OCI-LY7 (cell line): ENCODE measurements around the gene RARA.

Experiments used
- EZH2phosphoT487 ChIP-seq: fragments of 200-600 bp; sonication (generic); IDR thresholded peaks from 2 replicates; pipeline ENCODE4 v1.6.1; 2018; ENCODE audit warnings: low read depth, borderline replicate concordance, mild to moderate bottlenecking, mixed run types, antibody characterized with exemption, low read length, moderate library complexity, mixed read lengths
- TF ChIP-seq, protein P1 (sequence below): fragments of 200-600 bp; sonication (generic); conservative IDR thresholded peaks from 2 replicates; pipeline ENCODE4 v1.5.1; 2014; ENCODE audit warnings: mild to moderate bottlenecking, antibody characterized with exemption, low read length, moderate library complexity, mixed read lengths

DNA sequence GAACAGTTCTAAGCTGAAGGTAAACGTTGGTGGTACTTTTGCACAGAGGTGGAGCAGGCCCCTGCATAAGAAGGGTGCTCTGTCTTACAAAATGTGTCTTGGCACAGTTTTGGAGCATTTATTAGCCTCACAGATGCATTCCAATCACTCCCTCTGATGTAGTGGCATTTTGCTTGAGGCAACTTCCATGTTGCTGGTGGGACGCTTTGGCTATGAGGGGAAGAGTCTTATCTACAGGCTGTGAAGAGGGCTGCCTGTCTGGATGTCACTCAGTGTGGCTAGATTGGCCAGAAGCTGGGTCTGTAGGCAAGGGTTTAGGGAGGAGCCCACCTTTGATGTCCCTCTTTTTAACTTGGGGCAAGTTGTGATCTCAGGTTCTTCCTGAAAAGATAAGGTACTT, 2.6 kb upstream of the RARA start:
- TF ChIP-seq, protein P1, sequence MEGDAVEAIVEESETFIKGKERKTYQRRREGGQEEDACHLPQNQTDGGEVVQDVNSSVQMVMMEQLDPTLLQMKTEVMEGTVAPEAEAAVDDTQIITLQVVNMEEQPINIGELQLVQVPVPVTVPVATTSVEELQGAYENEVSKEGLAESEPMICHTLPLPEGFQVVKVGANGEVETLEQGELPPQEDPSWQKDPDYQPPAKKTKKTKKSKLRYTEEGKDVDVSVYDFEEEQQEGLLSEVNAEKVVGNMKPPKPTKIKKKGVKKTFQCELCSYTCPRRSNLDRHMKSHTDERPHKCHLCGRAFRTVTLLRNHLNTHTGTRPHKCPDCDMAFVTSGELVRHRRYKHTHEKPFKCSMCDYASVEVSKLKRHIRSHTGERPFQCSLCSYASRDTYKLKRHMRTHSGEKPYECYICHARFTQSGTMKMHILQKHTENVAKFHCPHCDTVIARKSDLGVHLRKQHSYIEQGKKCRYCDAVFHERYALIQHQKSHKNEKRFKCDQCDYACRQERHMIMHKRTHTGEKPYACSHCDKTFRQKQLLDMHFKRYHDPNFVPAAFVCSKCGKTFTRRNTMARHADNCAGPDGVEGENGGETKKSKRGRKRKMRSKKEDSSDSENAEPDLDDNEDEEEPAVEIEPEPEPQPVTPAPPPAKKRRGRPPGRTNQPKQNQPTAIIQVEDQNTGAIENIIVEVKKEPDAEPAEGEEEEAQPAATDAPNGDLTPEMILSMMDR: no peak
- TF ChIP-seq EZH2phosphoT487: no peak
